ENCODE measurements around the gene CARD10.

- TF ChIP-seq CREB1 (IDR thresholded peaks at IDR 0.05; ENCODE audit: low read depth) (no peak), REST (IDR thresholded peaks at IDR 0.05; ENCODE audit: low read depth) (no peak), EP300 (IDR thresholded peaks at IDR 0.05; ENCODE audit: borderline replicate concordance) (peak; percentile 60; the same call in 1 of the 2 replicates), USF1 (IDR thresholded peaks at IDR 0.05) (no peak), MAX (IDR thresholded peaks at IDR 0.05) (no peak), CEBPB (IDR thresholded peaks at IDR 0.05) (no peak), TEAD4 (IDR thresholded peaks at IDR 0.05) (peak; percentile 62; the same call in 1 of the 2 replicates), TCF12 (IDR thresholded peaks at IDR 0.05; ENCODE audit: low read depth) (peak; percentile 66), FOXM1 (IDR thresholded peaks at IDR 0.05; ENCODE audit: borderline replicate concordance, low read depth) (no peak), NFIC (IDR thresholded peaks at IDR 0.05) (no peak), YY1 (IDR thresholded peaks at IDR 0.05; ENCODE audit: low read depth) (no peak), RAD21 (IDR thresholded peaks at IDR 0.05; ENCODE audit: low read depth) (no peak)
Observed at GRCh38 chr22:37525073-37525745, 6.0 kb upstream of the CARD10 start.
